ENCODE results near the gene PPP1R3E. TPM values are rescaled to one million over a fixed set of nuclear protein-coding genes. Genes with fewer than 3 reads are reported as not detected.

Gene PPP1R3E
- polyA plus RNA-seq, 1 of the 3 experiments (the other 2 are of a cell fraction) = 6.6 TPM

GRCh38 chr14:23345987-23346692 is 43.5 kb upstream of the PPP1R3E start:
- Histone ChIP-seq H3K27ac (ENCODE audit: low read depth in 2 of 2, low read length in 1 of 2) (no peak overlapping the region; a peak in 1 of 4 replicates), H4K20me1 (ENCODE audit: insufficient read depth) (no peaks in the 10 kb centered on the region), H3K4me3 (ENCODE audit: low read depth in 2 of 2, low read length in 1 of 2) (no peak overlapping the region), H3F3A (replicated peaks; ENCODE audit: insufficient read depth) (no peaks in the 10 kb centered on the region), H3K9me3 (no peaks in the 10 kb centered on the region), H3K9ac (no peak overlapping the region), H3K9me2 (no peaks in the 10 kb centered on the region), H3K79me2 (ENCODE audit: insufficient read depth) (no peaks in the 10 kb centered on the region), H3K4me2 (no peak overlapping the region), H3K27me3 (ENCODE audit: insufficient read depth) (no peaks in the 10 kb centered on the region), H3K36me3 (replicated peaks in 1 of 2; ENCODE audit: control insufficient read depth in 1 of 2, insufficient read depth in 2 of 2, low read length in 1 of 2) (peaks cover 0 to 2% of the 10 kb centered on the region in 2 experiments), H2AFZ (ENCODE audit: low read depth) (no peak overlapping the region), H3K4me1 (ENCODE audit: control insufficient read depth in 1 of 2, insufficient read depth in 2 of 2, low read depth in 1 of 2, low read length in 1 of 2) (peaks cover 0 to under 1% of the 10 kb centered on the region in 2 experiments; a peak in 1 of 4 replicates)
- TF ChIP-seq EP300 (IDR thresholded peaks at IDR 0.05; ENCODE audit: borderline replicate concordance in 1 of 2, low read depth in 1 of 2, low read length in 1 of 2) = no peak
- no peak for TF ChIP-seq RXRA (IDR thresholded peaks at IDR 0.05; ENCODE audit: borderline replicate concordance, low read depth)
- TF ChIP-seq MXI1 (IDR thresholded peaks at IDR 0.05; ENCODE audit: low read depth, low read length) = no peak
- TF ChIP-seq RFX5 (IDR thresholded peaks at IDR 0.05; ENCODE audit: low read length) = no peak
- no peak for TF ChIP-seq SIN3A (IDR thresholded peaks at IDR 0.05; ENCODE audit: borderline replicate concordance, low read depth, low read length)
- TF ChIP-seq, protein P1, sequence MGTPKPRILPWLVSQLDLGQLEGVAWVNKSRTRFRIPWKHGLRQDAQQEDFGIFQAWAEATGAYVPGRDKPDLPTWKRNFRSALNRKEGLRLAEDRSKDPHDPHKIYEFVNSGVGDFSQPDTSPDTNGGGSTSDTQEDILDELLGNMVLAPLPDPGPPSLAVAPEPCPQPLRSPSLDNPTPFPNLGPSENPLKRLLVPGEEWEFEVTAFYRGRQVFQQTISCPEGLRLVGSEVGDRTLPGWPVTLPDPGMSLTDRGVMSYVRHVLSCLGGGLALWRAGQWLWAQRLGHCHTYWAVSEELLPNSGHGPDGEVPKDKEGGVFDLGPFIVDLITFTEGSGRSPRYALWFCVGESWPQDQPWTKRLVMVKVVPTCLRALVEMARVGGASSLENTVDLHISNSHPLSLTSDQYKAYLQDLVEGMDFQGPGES (IDR thresholded peaks at IDR 0.05; ENCODE audit: low read depth, low read length) = no peak
- no peak for TF ChIP-seq MAX (IDR thresholded peaks at IDR 0.05; ENCODE audit: low read depth)
- TF ChIP-seq PBX3 (IDR thresholded peaks at IDR 0.05) = no peak
- no peak for TF ChIP-seq FOXJ3 (CRISPR knock-in tag; IDR thresholded peaks at IDR 0.05)
- TF ChIP-seq TCF12 (IDR thresholded peaks at IDR 0.05) = no peak
- TF ChIP-seq TAF1 (IDR thresholded peaks at IDR 0.05; ENCODE audit: borderline replicate concordance, low read depth, low read length) = no peak
- no peak for TF ChIP-seq POLR2AphosphoS5 (IDR thresholded peaks at IDR 0.05; ENCODE audit: low read depth, low read length)
- no peak for TF ChIP-seq EZH2phosphoT487 (IDR thresholded peaks at IDR 0.05; ENCODE audit: borderline replicate concordance, low read depth)
- no peak for TF ChIP-seq RCOR1 (IDR thresholded peaks at IDR 0.05; ENCODE audit: low read length)
- CTCF ChIA-PET = interaction anchor here (0.9 to 3.5 kb wide), 13 partner anchors 8 to 745 kb away, joined by 3 to 19 read pairs (median 6); partner anchors contain the start of gene PABPN1
- POLR2A ChIA-PET = interaction anchor here (1.1 to 2.7 kb wide), 4 partner anchors 19 to 25 kb away, joined by 3 to 8 read pairs (median 6); partner anchors contain the start of gene PABPN1
- no peak for DNase-seq
- 89% methylated on average over 10 of the region's 13 CpGs for WGBS (ENCODE audit: low lambda C conversion rate)

Data from SK-N-SH (cell line).